CD4-positive, alpha-beta T cell treated with Interleukin-2 at 100 ng/mL for 4 hours (primary cell): ENCODE results near the gene SCGB2A2.

Experiments
- DNase-seq: peaks from one replicate; pipeline ENCODE4 v3.0.0-alpha.2; 2020; ENCODE audit warnings: low spot score

SCGB2A2 gene

GRCh38 chr11:62306227-62306626 lies 36.3 kb downstream of the SCGB2A2 start:
- DNase-seq: no peak

- DNase-seq: no peak
Measured at GRCh38 chr11:62307950-62308349, 38.0 kb downstream of the SCGB2A2 start.

GRCh38 chr11:62309991-62310390 lies 40.0 kb downstream of the SCGB2A2 start:
- no peak for DNase-seq

GRCh38 chr11:62315431-62315830 lies 45.5 kb downstream of the SCGB2A2 start:
- DNase-seq: no peak

- DNase-seq: no peak
Measured at GRCh38 chr11:62322524-62322923, 52.6 kb downstream of the SCGB2A2 start.
